GM21576 (cell line): Measurements from ENCODE around the gene LUC7L3.
"Not testable (repeated sequence)": the region's sequence is repeated elsewhere in the genome, so short reads cannot be mapped to it uniquely, and the experiment has no call there.

Experiments
- ATAC-seq: cut with Tn5 transposase; IDR thresholded peaks from one replicate; pipeline ENCODE4 v1.9.1; 2021; ENCODE audit warnings: mild to moderate bottlenecking, moderate library complexity; ENCODE audit not compliant: unreplicated experiment

Gene LUC7L3

DNA sequence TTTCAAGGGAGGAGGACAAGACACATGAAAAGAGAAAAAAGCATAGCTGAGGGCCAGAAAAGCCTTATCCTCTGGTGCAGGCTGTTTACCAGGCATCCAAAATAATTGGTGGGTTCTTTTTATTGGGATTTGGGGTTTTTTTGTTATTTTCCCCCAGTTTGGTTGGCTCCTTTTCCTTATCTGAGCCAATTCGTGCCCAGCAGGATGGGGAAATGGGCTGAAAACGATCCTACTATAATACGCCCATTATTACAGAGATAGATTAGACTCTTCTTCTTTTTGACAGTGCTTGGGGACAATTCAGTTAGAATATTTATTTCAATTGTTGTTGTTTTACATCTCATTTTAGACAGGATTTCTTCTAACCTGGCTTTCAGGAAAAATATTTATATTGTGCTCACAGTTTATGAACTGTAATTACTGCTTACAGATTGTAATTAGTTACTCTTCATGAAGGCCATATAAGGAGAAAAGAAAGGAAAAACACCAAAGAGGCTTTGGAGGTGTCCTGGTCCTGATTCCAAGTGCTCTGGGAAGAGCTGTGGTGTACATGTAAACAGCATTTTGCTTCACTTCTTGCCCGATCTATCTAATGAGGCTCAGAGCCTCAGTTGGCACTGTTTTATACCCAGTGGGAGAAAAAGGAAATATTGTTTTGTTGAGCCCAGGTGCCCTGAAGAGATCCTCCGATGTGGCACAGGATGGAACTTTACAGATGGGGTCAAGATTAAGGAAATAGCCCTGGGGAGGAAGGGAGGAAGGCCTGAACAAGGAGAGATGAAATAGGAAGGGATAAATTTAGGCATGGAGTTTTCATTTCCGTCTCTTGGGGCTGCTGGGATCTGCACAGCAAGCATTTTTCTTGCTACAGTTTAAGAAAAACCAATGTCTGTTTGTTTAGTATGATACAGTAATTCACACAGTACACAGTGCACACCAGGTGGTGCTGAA lies 11.1 kb upstream of the LUC7L3 start:
- ATAC-seq: no peak

DNA sequence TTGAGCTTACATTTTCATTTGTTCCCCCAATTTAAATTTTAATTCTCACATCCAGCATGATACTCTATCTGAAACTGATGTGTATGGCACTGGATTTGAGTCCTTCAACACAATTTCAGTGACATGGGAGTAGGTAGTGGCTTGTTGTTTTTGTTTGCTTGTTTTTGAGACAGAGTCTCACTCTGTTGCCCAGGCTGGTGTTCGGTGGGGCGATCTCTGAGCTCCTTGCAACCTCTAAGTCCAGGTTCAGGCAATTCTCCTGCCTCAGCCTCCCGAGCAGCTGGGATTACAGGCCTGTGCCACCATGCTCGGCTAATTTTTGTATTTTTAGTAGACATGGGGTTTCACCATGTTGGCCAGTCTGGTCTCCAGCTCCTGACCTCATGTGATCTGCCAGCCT lies 10.3 kb upstream of the LUC7L3 start:
- not testable (repeated sequence) for ATAC-seq

DNA sequence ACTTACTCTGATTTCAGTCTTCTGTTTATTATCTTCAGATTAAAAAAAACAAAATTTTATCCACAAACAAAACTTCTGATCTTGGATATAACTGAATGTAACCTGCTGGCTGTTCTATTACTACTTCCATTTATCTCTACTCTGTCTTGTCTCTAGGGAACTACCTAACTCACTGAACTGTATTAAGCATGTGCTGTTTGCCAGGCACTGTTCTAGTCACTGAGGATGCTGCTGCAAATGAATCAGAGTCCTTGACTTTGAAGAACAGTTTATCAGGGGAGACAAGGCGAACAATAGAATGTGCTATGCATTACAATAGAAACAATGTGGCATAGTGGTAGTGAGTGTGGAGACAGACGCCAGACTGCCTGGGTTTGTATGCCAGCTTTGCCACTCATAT lies 9.4 kb upstream of the LUC7L3 start:
- no peak for ATAC-seq

- ATAC-seq: no peak
These were observed 8.8 kb upstream of the LUC7L3 start for GRCh38 chr17:50710650-50711049.

DNA sequence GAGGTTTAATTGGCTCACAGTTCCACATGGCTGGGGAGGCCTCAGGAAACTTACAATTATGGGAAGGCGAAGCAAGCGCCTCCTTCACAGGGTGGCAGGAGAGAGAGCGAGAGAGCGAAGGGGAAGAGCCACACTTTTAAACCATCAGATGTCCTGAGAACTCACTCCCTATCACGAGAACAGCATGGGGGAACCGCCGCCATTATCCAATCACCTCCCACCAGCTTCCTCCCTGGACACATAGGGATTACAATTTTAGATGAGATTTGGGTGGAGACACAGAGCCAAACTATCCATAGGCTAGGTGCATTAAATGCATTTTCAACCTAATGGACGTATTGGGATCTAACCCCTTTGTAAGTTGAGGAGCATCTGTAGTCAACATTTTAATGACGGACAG lies 6.8 kb upstream of the LUC7L3 start:
- ATAC-seq: no peak

DNA sequence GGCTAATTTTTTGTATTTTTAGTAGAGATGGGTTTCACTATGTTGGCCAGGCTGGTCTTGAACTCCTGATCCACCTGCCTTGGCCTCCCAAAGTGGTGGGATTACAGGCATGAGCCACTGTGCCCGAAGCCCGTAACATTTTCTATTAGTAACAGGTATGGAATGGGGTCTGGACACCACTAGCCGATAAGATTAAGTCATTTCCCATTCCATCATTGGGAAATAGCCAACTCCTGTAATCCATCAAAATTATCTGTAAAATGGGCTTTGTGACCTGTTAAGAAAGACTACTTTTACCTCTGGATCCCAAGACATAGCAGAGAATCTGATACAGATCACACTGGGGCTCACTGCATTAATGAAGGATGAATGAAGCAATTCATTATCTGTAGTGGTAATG lies 3.9 kb upstream of the LUC7L3 start:
- no peak for ATAC-seq

GRCh38 chr17:50719924-50720794 lies 756 bp downstream of the LUC7L3 start:
- no peak for ATAC-seq

DNA sequence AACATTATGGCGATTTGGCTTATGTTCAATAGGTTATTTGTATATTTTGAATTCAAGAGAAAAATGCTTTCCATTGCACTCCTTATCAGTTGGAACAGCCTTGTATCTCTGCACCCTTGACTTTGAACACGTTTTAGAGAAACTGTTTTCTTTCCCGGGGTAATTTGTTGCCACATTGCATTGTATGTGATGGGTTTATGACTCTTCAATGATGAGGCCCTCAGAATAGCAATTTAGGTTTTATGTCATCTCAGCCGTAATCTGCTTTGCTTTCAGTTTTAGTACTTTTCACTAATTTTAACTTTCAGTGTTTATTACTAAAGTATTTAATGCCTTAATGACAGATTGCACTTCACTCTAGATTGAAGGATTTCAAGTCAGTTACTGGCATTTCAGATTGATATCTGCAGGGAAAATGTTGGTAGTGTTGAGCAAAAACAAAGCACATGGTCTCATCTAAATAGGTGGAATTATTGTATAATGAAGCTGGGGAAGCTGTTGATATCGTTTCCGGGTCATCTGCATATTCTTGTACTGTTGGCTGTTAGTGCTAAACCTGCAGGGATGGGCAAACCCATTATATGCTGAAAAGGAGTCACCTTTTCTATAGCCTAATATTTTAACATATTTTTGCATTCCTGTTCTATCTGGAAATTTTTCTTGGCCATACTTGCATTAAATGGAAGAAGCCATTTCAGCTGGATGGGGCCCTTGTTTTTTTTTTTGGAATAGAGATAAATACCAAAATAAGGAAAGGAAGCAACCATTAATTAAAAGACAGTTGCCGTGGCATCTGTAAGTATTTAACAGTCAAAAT lies 2.0 kb downstream of the LUC7L3 start:
- no peak for ATAC-seq

- ATAC-seq: no peak
These were observed 3.3 kb downstream of the LUC7L3 start for GRCh38 chr17:50722746-50723145.

GRCh38 chr17:50724622-50725021 lies 5.2 kb downstream of the LUC7L3 start:
- not testable (repeated sequence) for ATAC-seq

- no peak for ATAC-seq
These were observed 6.6 kb downstream of the LUC7L3 start for GRCh38 chr17:50725769-50726655.

GRCh38 chr17:50728112-50728429 lies 8.7 kb downstream of the LUC7L3 start:
- no peak for ATAC-seq

GRCh38 chr17:50728881-50729765 lies 9.7 kb downstream of the LUC7L3 start:
- ATAC-seq: no peak

- ATAC-seq: no peak
These were observed 12.4 kb downstream of the LUC7L3 start for GRCh38 chr17:50731575-50732460.

DNA sequence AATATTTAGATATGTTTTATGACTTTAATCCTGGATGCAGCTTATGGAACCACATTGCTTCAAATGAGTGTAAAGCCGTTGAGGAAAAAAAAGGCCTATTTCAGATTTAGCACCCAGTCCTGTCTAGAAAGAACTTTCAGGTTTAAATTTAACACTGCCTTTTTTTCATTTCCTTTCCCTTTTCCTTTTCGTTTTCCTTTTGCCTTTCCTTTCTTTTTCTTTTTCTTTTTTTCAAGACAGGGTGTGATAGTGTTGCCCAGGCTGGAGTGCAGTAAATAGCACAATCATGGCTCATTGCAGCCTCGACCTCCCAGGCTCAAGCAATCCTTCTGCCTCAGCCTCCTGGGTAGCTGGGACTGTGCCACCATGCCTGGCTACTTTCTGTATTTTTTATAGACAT lies 15.9 kb downstream of the LUC7L3 start:
- ATAC-seq: no peak

DNA sequence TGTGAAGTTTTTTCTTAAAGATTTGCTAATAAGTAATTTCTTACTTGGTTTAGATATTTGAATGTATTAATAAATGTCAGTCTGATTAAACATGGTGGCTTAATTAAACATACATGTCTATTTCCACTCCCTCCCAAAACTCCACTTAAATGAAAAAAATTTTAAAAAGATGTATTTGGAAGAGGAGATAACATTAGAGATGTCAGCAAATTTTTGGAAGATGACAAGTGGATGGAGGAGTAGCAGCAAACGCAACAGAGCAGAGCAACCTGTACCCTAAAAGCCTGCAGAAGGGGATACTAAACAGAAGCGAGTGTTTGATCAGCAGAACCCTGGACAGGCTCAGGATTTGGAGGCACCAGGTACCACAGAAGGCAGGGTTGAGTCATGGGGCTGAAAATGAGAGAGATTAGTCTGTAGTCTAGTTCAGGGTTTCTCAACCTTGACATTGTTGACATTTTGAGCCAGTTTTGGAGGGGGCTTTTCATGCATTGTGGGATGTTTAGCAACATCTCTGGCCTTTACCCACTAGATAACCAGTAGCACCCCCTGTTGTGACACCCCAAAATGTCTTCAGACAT lies 17.8 kb downstream of the LUC7L3 start:
- ATAC-seq: no peak

- no peak for ATAC-seq
These were observed 19.7 kb downstream of the LUC7L3 start for GRCh38 chr17:50739098-50739497.

DNA sequence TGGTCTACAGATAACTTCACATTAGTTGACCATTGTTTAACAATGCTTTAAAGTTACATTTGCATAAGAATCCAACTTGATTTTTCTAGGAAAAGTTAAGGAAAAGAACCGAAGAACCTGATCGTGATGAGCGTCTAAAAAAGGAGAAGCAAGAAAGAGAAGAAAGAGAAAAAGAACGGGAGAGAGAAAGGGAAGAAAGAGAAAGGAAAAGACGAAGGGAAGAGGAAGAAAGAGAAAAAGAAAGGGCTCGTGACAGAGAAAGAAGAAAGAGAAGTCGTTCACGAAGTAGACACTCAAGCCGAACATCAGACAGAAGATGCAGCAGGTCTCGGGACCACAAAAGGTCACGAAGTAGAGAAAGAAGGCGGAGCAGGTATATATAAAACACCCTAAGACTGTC lies 26.2 kb downstream of the LUC7L3 start:
- no peak for ATAC-seq
